Measurements from ENCODE around the gene LCE3C.

- TF ChIP-seq CTCF (IDR thresholded peaks at IDR 0.05) (no peak), POLR2A (IDR thresholded peaks at IDR 0.05) (no peak)
Observed at GRCh38 chr1:152623203-152623844, 23.3 kb downstream of the LCE3C start.
